Neural progenitor cell (in vitro differentiated cells): ENCODE data around the gene RABGAP1.

Experiments used
- EZH2phosphoT487 ChIP-seq: fragments of 200-600 bp; sonication (generic); IDR thresholded peaks from 2 replicates; pipeline ENCODE4 v1.6.1; 2017; ENCODE audit warnings: antibody characterized with exemption
- TF ChIP-seq, protein P1 (sequence below): fragments of 200-600 bp; sonication (generic); IDR thresholded peaks from 2 replicates; pipeline ENCODE4 v1.5.1; 2017; ENCODE audit warnings: antibody characterized with exemption, mild to moderate bottlenecking

DNA sequence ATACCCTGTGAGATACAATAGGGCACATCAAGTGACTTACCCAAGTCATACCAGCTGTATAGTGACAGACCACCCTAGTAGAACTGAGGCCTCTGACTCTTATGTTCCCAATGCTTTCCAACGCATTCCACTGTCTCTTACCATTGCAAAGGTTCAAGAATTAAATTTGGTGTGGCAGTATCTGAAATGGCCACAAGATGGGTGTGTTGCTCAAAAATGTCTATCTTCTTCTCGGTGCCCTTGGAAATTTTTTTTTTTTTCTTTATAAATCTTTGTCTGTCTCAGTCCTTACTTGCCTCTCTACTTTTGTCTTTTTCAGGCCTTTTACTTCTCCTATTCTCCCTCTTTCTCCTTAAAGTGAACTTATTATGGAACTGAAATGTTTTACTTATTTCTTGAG is 141.0 kb downstream of the RABGAP1 start:
- TF ChIP-seq, protein P1, sequence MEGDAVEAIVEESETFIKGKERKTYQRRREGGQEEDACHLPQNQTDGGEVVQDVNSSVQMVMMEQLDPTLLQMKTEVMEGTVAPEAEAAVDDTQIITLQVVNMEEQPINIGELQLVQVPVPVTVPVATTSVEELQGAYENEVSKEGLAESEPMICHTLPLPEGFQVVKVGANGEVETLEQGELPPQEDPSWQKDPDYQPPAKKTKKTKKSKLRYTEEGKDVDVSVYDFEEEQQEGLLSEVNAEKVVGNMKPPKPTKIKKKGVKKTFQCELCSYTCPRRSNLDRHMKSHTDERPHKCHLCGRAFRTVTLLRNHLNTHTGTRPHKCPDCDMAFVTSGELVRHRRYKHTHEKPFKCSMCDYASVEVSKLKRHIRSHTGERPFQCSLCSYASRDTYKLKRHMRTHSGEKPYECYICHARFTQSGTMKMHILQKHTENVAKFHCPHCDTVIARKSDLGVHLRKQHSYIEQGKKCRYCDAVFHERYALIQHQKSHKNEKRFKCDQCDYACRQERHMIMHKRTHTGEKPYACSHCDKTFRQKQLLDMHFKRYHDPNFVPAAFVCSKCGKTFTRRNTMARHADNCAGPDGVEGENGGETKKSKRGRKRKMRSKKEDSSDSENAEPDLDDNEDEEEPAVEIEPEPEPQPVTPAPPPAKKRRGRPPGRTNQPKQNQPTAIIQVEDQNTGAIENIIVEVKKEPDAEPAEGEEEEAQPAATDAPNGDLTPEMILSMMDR = peak; percentile 70
- TF ChIP-seq EZH2phosphoT487 = no peak
